ENCODE data around the gene SLC39A11.
"Not testable (repeated sequence)": the region's sequence is repeated elsewhere in the genome, so short reads cannot be mapped to it uniquely, and the experiment has no call there.

SLC39A11 gene

GRCh38 chr17:72920513-72920912 is 172.0 kb downstream of the SLC39A11 start:
- no peak for DNase-seq
- in situ Hi-C loops (cut with HindIII; ENCODE audit: low pct_ligation_motif_present, low pct_unique_long_range_greater_than_20kb, low sequenced_read_pairs), result no loop called here

GRCh38 chr17:72916991-72917390 is 175.5 kb downstream of the SLC39A11 start:
- in situ Hi-C loops (cut with HindIII; ENCODE audit: low pct_ligation_motif_present, low pct_unique_long_range_greater_than_20kb, low sequenced_read_pairs), result no loop called here
- DNase-seq, result no peak

- in situ Hi-C loops (cut with HindIII; ENCODE audit: low pct_ligation_motif_present, low pct_unique_long_range_greater_than_20kb, low sequenced_read_pairs), result no loop called here
- DNase-seq, result no peak
Measured at GRCh38 chr17:72915625-72916081, 176.8 kb downstream of the SLC39A11 start.

- in situ Hi-C loops (cut with HindIII; ENCODE audit: low pct_ligation_motif_present, low pct_unique_long_range_greater_than_20kb, low sequenced_read_pairs), result no loop called here
- DNase-seq, result no peak
Measured at GRCh38 chr17:72913142-72913682, 179.3 kb downstream of the SLC39A11 start.

GRCh38 chr17:72906306-72906705 is 186.2 kb downstream of the SLC39A11 start:
- in situ Hi-C loops (cut with HindIII; ENCODE audit: low pct_ligation_motif_present, low pct_unique_long_range_greater_than_20kb, low sequenced_read_pairs), result no loop called here
- DNase-seq, result no peak

- no peak for DNase-seq
- in situ Hi-C loops (cut with HindIII; ENCODE audit: low pct_ligation_motif_present, low pct_unique_long_range_greater_than_20kb, low sequenced_read_pairs), result no loop called here
Measured at GRCh38 chr17:72903522-72903921, 189.0 kb downstream of the SLC39A11 start.

- DNase-seq, result no peak
- in situ Hi-C loops (cut with HindIII; ENCODE audit: low pct_ligation_motif_present, low pct_unique_long_range_greater_than_20kb, low sequenced_read_pairs), result no loop called here
Measured at GRCh38 chr17:72901657-72902056, 190.8 kb downstream of the SLC39A11 start.

GRCh38 chr17:72901083-72901482 is 191.4 kb downstream of the SLC39A11 start:
- no peak for DNase-seq
- in situ Hi-C loops (cut with HindIII; ENCODE audit: low pct_ligation_motif_present, low pct_unique_long_range_greater_than_20kb, low sequenced_read_pairs), result no loop called here

- no peak for DNase-seq
- in situ Hi-C loops (cut with HindIII; ENCODE audit: low pct_ligation_motif_present, low pct_unique_long_range_greater_than_20kb, low sequenced_read_pairs), result no loop called here
Measured at GRCh38 chr17:72900654-72900971, 191.9 kb downstream of the SLC39A11 start.

GRCh38 chr17:72898725-72899124 is 193.8 kb downstream of the SLC39A11 start:
- in situ Hi-C loops (cut with HindIII; ENCODE audit: low pct_ligation_motif_present, low pct_unique_long_range_greater_than_20kb, low sequenced_read_pairs), result no loop called here
- DNase-seq, result no peak

GRCh38 chr17:72896288-72896687 is 196.2 kb downstream of the SLC39A11 start:
- in situ Hi-C loops (cut with HindIII; ENCODE audit: low pct_ligation_motif_present, low pct_unique_long_range_greater_than_20kb, low sequenced_read_pairs); DNase-seq: not testable (repeated sequence)

- in situ Hi-C loops (cut with HindIII; ENCODE audit: low pct_ligation_motif_present, low pct_unique_long_range_greater_than_20kb, low sequenced_read_pairs), result no loop called here
- no peak for DNase-seq
Measured at GRCh38 chr17:72891627-72892026, 200.9 kb downstream of the SLC39A11 start.

- DNase-seq, result peak; percentile 14
- in situ Hi-C loops (cut with HindIII; ENCODE audit: low pct_ligation_motif_present, low pct_unique_long_range_greater_than_20kb, low sequenced_read_pairs), result no loop called here
Measured at GRCh38 chr17:72890711-72891110, 201.8 kb downstream of the SLC39A11 start.

- in situ Hi-C loops (cut with HindIII; ENCODE audit: low pct_ligation_motif_present, low pct_unique_long_range_greater_than_20kb, low sequenced_read_pairs), result no loop called here
- no peak for DNase-seq
Measured at GRCh38 chr17:72887917-72888316, 204.6 kb downstream of the SLC39A11 start.

GRCh38 chr17:72887322-72887721 is 205.2 kb downstream of the SLC39A11 start:
- no peak for DNase-seq
- in situ Hi-C loops (cut with HindIII; ENCODE audit: low pct_ligation_motif_present, low pct_unique_long_range_greater_than_20kb, low sequenced_read_pairs), result no loop called here

GRCh38 chr17:72886622-72887021 is 205.9 kb downstream of the SLC39A11 start:
- in situ Hi-C loops (cut with HindIII; ENCODE audit: low pct_ligation_motif_present, low pct_unique_long_range_greater_than_20kb, low sequenced_read_pairs), result no loop called here
- no peak for DNase-seq

GRCh38 chr17:72884066-72884465 is 208.4 kb downstream of the SLC39A11 start:
- in situ Hi-C loops (cut with HindIII; ENCODE audit: low pct_ligation_motif_present, low pct_unique_long_range_greater_than_20kb, low sequenced_read_pairs), result no loop called here
- DNase-seq, result no peak

- no peak for DNase-seq
- in situ Hi-C loops (cut with HindIII; ENCODE audit: low pct_ligation_motif_present, low pct_unique_long_range_greater_than_20kb, low sequenced_read_pairs), result no loop called here
Measured at GRCh38 chr17:72883351-72883750, 209.1 kb downstream of the SLC39A11 start.

GRCh38 chr17:72882426-72882825 is 210.1 kb downstream of the SLC39A11 start:
- no peak for DNase-seq
- in situ Hi-C loops (cut with HindIII; ENCODE audit: low pct_ligation_motif_present, low pct_unique_long_range_greater_than_20kb, low sequenced_read_pairs), result no loop called here

GRCh38 chr17:72879877-72880276 is 212.6 kb downstream of the SLC39A11 start:
- DNase-seq, result no peak
- in situ Hi-C loops (cut with HindIII; ENCODE audit: low pct_ligation_motif_present, low pct_unique_long_range_greater_than_20kb, low sequenced_read_pairs), result no loop called here

All from ACHN (cell line).